Small intestine (tissue), 7 donors: ENCODE measurements around the gene BAIAP2. TPM values are rescaled to one million over a fixed set of nuclear protein-coding genes. Genes with fewer than 3 reads are reported as not detected.

Experiments
- DNase-seq, 2 donors: peaks; one replicate each; pipeline versions ENCODE4 v3.0.0 to v3.0.0-alpha.2; 2013
- FAIRE-seq: peaks from 2 replicates; lab custom pipeline; 2012; peaks lifted over from hg19 to GRCh38; lab: Jason Lieb, UNC
- H3K27ac ChIP-seq, 3 donors: one replicate each; pipeline ENCODE4 v1.5.1; 2013; ENCODE audit warnings: low read length in 2 of 3, mild to moderate bottlenecking in 2 of 3, control low read depth in 1 of 3, inconsistent platforms in 1 of 3, low read depth in 1 of 3, moderate library complexity in 1 of 3
- H3K27me3 ChIP-seq, 3 donors: one replicate each; pipeline ENCODE4 v1.6.1; 2013; ENCODE audit warnings: low read length in 3 of 3, inconsistent platforms in 1 of 3; ENCODE audit not compliant: control insufficient read depth in 3 of 3, insufficient read depth in 3 of 3
- H3K36me3 ChIP-seq, 3 donors: one replicate each; pipeline ENCODE4 v1.6.1; 2013; ENCODE audit warnings: low read length in 3 of 3, inconsistent platforms in 1 of 3, low read depth in 1 of 3, mild to moderate bottlenecking in 1 of 3, moderate library complexity in 1 of 3; ENCODE audit not compliant: control insufficient read depth in 3 of 3, insufficient read depth in 2 of 3
- H3K4me1 ChIP-seq, 3 donors: one replicate each; pipeline ENCODE4 v1.6.1; 2013; ENCODE audit warnings: low read length in 2 of 3, inconsistent platforms in 1 of 3, low read depth in 1 of 3, mild to moderate bottlenecking in 1 of 3, moderate library complexity in 1 of 3; ENCODE audit not compliant: control insufficient read depth in 3 of 3, insufficient read depth in 2 of 3
- H3K4me3 ChIP-seq, 3 donors: one replicate each; pipeline ENCODE4 v1.5.1; 2013; ENCODE audit warnings: low read length in 3 of 3, control low read depth in 1 of 3, inconsistent platforms in 1 of 3, low read depth in 1 of 3, mild to moderate bottlenecking in 1 of 3, moderate library complexity in 1 of 3
- H3K9me3 ChIP-seq, 2 donors: one replicate each; pipeline ENCODE4 v1.6.1; 2013; ENCODE audit warnings: low read depth in 1 of 2, low read length in 1 of 2; ENCODE audit not compliant: control insufficient read depth in 2 of 2, insufficient read depth in 1 of 2
- WGBS, 3 donors: extraction: QIAGEN DNeasy Blood & Tissue Kit; methylation state at CpG; one replicate each; pipeline ENCODE4 v1.1.7; 2013; 5-methylcytosine and 5-hydroxymethylcytosine counted together
- polyA plus RNA-seq, 4 donors: library from polyadenylated mRNA; stranded (reverse) in 3 of 4; unstranded in 1 of 4; fragments of 200-250 nt in 3 of 4; fragments of 120-200 nt in 1 of 4; gene quantifications; one replicate each; pipeline versions ENCODE4 v1.2.1 to v1.2.3, GENCODE V29; 2013
- donor health status: healthy with polysubstance abuse.
- donor health status: control.
- donor health status: control.
- donor health status: Bipolar disorder and iron deficiency.
- donor health status: healthy.

The BAIAP2 gene
- polyA plus RNA-seq, 4 donors, result 1.8 to 14.5 (median 7.5) TPM

- FAIRE-seq, result no peak
- Histone ChIP-seq H3K9me3 (no peaks in the 10 kb centered on the region), H3K36me3 (peaks cover 0 to 30% (median 0%) of the 10 kb centered on the region in 3 donors), H3K4me1 (peaks cover 0 to 17% (median 6%) of the 10 kb centered on the region in 3 donors), H3K27me3 (no peaks in the 10 kb centered on the region), H3K27ac (no peak overlapping the region), H3K4me3 (no peak overlapping the region)
- 89 to 93% (median 91%) methylated on average over 10 of the region's 10 CpGs for WGBS, 3 donors
- DNase-seq, result no peak
These were observed 25.5 kb downstream of the BAIAP2 start for GRCh38 chr17:81060416-81060815.

DNA sequence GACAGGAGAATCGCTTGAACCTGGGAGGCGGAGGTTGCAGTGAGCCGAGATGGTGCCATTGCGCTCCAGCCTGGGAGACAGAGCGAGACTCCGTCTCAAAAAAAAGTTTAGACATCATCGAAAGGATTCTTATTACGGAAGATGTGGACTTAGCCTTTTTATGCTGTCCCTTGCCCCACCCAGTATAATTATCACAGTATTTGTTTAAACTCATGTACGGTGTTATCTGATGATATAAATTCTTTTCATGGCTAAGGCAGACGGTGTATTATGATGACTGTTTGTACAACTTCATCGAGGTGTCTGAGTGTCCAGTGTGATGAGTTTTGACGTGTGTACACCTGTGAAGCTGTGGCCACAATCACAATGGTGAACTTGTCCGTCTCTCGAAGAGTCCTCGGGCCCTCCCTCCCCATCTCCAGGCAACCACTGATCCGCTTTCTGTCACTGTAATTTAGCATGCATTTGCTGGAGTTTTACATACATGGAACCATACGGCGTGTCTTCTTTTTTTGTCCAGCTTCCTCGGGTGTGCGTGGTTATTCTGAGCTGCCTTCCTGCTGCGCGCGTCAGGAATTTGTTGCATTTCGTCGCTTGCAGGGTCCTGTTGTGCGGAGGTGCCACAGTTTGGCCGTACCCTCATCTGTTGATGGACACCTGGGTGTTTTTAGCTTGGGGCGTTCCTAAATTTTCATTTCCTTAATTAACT, 26.2 kb downstream of the BAIAP2 start:
- Histone ChIP-seq H3K27ac (no peak overlapping the region), H3K36me3 (peaks cover 0 to 29% (median 0%) of the 10 kb centered on the region in 3 donors), H3K9me3 (no peaks in the 10 kb centered on the region), H3K4me3 (no peak overlapping the region), H3K27me3 (no peaks in the 10 kb centered on the region), H3K4me1 (peaks cover 0 to 22% (median 6%) of the 10 kb centered on the region in 3 donors)
- DNase-seq (peak in 1 of 2 donors; percentile 16), FAIRE-seq (no peak)
- 78 to 90% (median 83%) methylated on average over 28 of the region's 28 CpGs for WGBS, 3 donors

GRCh38 chr17:81062014-81062780, 27.2 kb downstream of the BAIAP2 start:
- H3K27ac ChIP-seq, result no peak overlapping the region
- no peaks in the 10 kb centered on the region for H3K27me3 ChIP-seq
- H3K9me3 ChIP-seq, result no peaks in the 10 kb centered on the region
- WGBS, 3 donors, result 93 to 95% (median 95%) methylated on average over 19 of the region's 19 CpGs
- no peak for DNase-seq
- no peak for FAIRE-seq
- H3K36me3 ChIP-seq, result peaks cover 0 to 34% (median 0%) of the 10 kb centered on the region in 3 donors
- no peak overlapping the region for H3K4me3 ChIP-seq
- peaks cover 0 to 17% (median 5%) of the 10 kb centered on the region in 3 donors for H3K4me1 ChIP-seq

- H3K4me1 ChIP-seq, result peaks cover 0 to 10% (median 0%) of the 10 kb centered on the region in 3 donors
- WGBS, 3 donors, result 81 to 85% (median 84%) methylated on average over 21 to 22 of the region's 22 CpGs
- no peaks in the 10 kb centered on the region for H3K27me3 ChIP-seq
- no peak overlapping the region for H3K4me3 ChIP-seq
- H3K36me3 ChIP-seq, result peaks cover 0 to 30% (median 0%) of the 10 kb centered on the region in 3 donors
- DNase-seq, result no peak
- no peak for FAIRE-seq
- no peaks in the 10 kb centered on the region for H3K9me3 ChIP-seq
- no peak overlapping the region for H3K27ac ChIP-seq
These were observed 28.4 kb downstream of the BAIAP2 start for GRCh38 chr17:81063106-81064093.

- Histone ChIP-seq H3K27me3 (no peaks in the 10 kb centered on the region), H3K36me3 (peaks cover 0 to 28% (median 0%) of the 10 kb centered on the region in 3 donors), H3K4me3 (no peak overlapping the region), H3K4me1 (peaks cover 0 to 10% (median 0%) of the 10 kb centered on the region in 3 donors), H3K27ac (no peak overlapping the region), H3K9me3 (no peaks in the 10 kb centered on the region)
- DNase-seq (no peak), FAIRE-seq (no peak)
- 79 to 90% (median 84%) methylated on average over 16 to 19 of the region's 19 CpGs for WGBS, 3 donors
These were observed 29.9 kb downstream of the BAIAP2 start for GRCh38 chr17:81064678-81065475.

- Histone ChIP-seq H3K27me3 (no peaks in the 10 kb centered on the region), H3K9me3 (no peaks in the 10 kb centered on the region), H3K4me1 (peaks cover 0 to 10% (median 0%) of the 10 kb centered on the region in 3 donors), H3K27ac (no peak overlapping the region), H3K4me3 (no peak overlapping the region), H3K36me3 (peaks cover 0 to 27% (median 0%) of the 10 kb centered on the region in 3 donors)
- no peak for FAIRE-seq
- DNase-seq, result peak in 1 of 2 donors; percentile 43
- WGBS, 3 donors, result 39 to 76% (median 45%) methylated on average over 10 of the region's 10 CpGs
These were observed 30.5 kb downstream of the BAIAP2 start for GRCh38 chr17:81065500-81065899.

- FAIRE-seq, result no peak
- WGBS, 3 donors, result 7 to 68% (median 42%) methylated on average over 9 of the region's 9 CpGs
- H3K27ac ChIP-seq, result no peak overlapping the region
- H3K9me3 ChIP-seq, result no peaks in the 10 kb centered on the region
- peaks cover 0 to 10% (median 0%) of the 10 kb centered on the region in 3 donors for H3K4me1 ChIP-seq
- DNase-seq, result peak in 1 of 2 donors; percentile 58
- H3K36me3 ChIP-seq, result peaks cover 0 to 26% (median 0%) of the 10 kb centered on the region in 3 donors
- no peaks in the 10 kb centered on the region for H3K27me3 ChIP-seq
- no peak overlapping the region for H3K4me3 ChIP-seq
These were observed 31.1 kb downstream of the BAIAP2 start for GRCh38 chr17:81066072-81066471.
